MG63 (cell line): Measurements from ENCODE around the gene ST7. TPM values are rescaled to one million over a fixed set of nuclear protein-coding genes. Genes with fewer than 3 reads are reported as not detected.

ENCODE experiments used
- DNase-seq: peaks from one replicate; pipeline ENCODE4 v3.0.0-alpha.2; 2020
- H3K27me3 ChIP-seq: fragments of 250-450 bp; sonication (Bioruptor Pico); 2 replicates; pipeline ENCODE4 v1.5.1; 2020; ENCODE audit warnings: mild to moderate bottlenecking, moderate library complexity
- H3K36me3 ChIP-seq: fragments of 250-450 bp; sonication (Bioruptor Pico); 2 replicates; pipeline ENCODE4 v1.5.1; 2020; ENCODE audit warnings: mild to moderate bottlenecking, moderate library complexity
- H3K4me3 ChIP-seq: fragments of 250-450 bp; sonication (Bioruptor Pico); 2 replicates; pipeline ENCODE4 v1.5.1; 2020; ENCODE audit warnings: mild to moderate bottlenecking, moderate library complexity
- H3K9me3 ChIP-seq: fragments of 250-450 bp; sonication (Bioruptor Pico); 2 replicates; pipeline ENCODE4 v1.5.1; 2020; ENCODE audit warnings: mild to moderate bottlenecking, moderate library complexity
- total RNA-seq: library from RNA; depleted of rRNA; stranded (reverse); fragments of >200 nt; shearing (Covaris generic); gene quantifications from 2 replicates; pipeline ENCODE4 v1.2.3, GENCODE V29; 2014; ENCODE audit warnings: low replicate concordance

ST7 gene
- total RNA-seq, 1 experiment from 2014 or later: 14.4 TPM

DNA sequence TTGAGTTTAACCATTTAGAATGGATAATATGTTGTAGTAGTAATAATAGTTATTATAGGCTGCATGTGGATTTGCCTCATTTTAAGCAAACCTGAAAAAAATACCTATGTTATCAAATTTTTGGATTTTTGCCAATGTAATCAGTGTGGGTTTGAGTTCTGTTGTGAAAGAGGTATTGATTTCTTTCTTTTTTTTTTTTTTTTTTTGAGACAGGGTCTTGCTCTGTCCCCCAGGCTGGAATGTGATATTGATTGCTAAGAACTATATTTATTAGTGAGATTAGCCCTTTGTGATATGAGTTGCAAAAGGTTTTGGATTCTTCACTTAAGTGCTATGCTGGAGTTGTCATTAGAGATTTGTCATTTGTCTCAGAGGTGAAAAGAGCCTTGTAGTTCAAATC, 124.4 kb downstream of the ST7 start:
- H3K36me3 ChIP-seq: no peaks in the 10 kb centered on the region
- no peaks in the 10 kb centered on the region for H3K27me3 ChIP-seq
- DNase-seq: no peak
- peaks cover 2% of the 10 kb centered on the region; the same call in 1 of the 2 replicates for H3K9me3 ChIP-seq
- no peak overlapping the region for H3K4me3 ChIP-seq

DNA sequence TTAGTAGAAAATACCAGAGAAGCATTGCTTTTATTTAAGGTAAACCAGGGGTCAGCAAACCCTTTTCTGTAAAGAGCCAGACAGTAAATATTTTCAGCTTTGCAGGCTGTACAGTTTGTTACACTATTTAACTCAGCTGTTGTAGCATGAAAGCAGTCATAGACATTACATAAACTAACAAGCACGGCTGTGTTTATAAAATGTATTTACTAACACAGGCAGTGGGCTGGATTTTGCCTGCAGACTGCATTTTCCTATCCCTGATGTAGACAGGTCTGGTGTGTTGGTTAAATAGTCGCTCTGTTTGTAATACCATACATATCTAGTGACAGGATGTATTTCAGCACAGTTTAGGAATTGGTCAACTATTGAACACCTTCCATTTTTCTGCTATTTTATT, 129.3 kb downstream of the ST7 start:
- Histone ChIP-seq H3K9me3 (no peaks in the 10 kb centered on the region), H3K27me3 (no peaks in the 10 kb centered on the region), H3K4me3 (no peak overlapping the region), H3K36me3 (no peaks in the 10 kb centered on the region)
- DNase-seq: no peak

DNA sequence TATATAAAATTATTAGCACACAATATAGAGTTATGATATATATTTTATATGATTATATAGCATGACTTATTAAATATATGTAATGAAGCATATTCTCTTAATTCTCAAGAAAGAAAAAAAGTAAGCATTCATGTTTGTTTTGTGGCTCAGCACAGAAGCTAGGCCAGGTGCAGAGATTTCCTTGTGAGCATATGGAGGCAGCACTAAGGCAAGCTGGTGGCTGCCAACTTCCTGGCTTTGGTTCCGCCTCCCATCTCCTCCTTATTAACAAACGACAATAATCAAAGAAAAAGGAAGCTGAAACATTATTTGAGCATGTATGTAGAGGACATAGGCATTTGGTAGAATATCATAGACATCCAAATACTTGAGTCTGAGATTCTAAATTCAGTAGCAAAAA, 130.3 kb downstream of the ST7 start:
- H3K9me3 ChIP-seq: no peaks in the 10 kb centered on the region

DNA sequence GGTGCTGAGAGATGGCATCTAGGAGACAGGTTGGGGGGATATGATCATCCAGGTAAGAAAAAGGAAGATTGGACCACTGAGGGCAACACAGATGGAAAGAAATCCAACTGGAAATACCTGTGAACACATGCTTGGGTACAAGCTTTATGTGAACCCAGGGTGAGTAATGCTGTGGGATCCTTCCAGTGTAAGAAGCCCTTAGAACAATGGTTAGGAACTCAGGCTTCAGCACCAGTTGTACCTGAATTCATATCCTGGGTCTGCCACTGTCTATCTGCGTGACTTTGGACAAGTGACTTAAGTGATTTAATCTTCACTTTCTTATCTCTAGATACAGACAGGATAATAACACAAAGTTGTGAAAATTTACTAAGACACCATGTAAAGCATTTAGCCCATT, 131.0 kb downstream of the ST7 start:
- Histone ChIP-seq H3K27me3 (no peaks in the 10 kb centered on the region), H3K36me3 (no peaks in the 10 kb centered on the region), H3K9me3 (no peaks in the 10 kb centered on the region)

More for the DNA sequence above, 130.3 kb downstream of the ST7 start:
- Histone ChIP-seq H3K36me3 (no peaks in the 10 kb centered on the region), H3K4me3 (no peak overlapping the region), H3K27me3 (no peaks in the 10 kb centered on the region)
- DNase-seq: no peak

DNA sequence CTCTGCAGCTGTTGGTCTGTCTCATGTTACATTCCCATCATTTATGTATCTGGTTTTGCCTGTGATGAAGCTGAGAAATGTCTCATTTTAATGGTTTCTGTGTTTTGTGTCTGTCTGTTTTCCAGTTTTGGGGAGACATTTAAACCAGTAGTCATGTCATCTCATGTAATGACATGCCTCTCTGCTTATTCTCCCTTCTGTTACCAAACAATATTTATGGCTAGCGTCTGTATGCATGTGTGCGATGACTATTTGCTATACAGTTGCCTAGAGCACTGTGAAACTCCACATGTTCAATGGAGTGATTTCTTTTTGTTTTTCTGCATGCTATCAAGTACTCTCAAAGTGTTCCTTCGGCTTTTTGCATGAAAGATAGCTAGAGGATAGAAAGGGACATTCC, 132.0 kb downstream of the ST7 start:
- Histone ChIP-seq H3K27me3 (no peaks in the 10 kb centered on the region), H3K4me3 (no peak overlapping the region), H3K36me3 (no peaks in the 10 kb centered on the region), H3K9me3 (no peaks in the 10 kb centered on the region)
- DNase-seq: no peak

More for the DNA sequence above, 131.0 kb downstream of the ST7 start:
- DNase-seq: no peak
- H3K4me3 ChIP-seq: no peak overlapping the region

DNA sequence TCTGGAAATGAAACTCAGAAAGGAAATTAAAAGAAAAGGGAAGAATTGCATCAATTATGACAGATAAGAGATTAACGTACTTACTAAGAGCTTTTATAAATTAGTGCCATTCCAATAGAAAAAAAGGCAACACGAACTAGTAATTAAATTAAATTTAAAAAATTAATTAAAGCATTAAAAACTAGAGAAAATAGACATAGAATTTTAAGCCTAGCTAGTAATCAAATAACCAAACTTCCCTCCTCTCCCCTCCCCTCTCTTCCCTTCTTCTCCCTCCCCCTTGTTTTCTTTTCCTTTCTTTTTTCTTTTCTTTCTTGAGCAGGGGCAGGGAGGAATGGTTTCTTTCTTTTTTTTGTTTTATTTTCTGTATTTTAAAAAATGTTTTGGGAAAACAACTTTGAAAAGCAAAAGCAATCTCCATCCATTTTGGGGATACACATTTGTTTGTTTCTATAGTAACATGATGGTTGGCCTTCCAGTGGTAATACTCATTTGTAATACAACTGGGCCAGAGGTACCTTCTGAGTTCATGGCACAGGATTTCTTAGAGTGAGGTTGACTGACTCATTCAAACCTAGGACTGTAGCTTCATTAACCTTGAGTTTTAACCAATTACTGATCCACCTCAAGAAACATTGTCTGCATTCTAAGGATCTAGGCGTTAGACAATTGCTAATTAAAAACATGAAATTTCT, 132.6 kb downstream of the ST7 start:
- Histone ChIP-seq H3K9me3 (no peaks in the 10 kb centered on the region), H3K36me3 (no peaks in the 10 kb centered on the region), H3K27me3 (no peaks in the 10 kb centered on the region), H3K4me3 (no peak overlapping the region)
- no peak for DNase-seq

DNA sequence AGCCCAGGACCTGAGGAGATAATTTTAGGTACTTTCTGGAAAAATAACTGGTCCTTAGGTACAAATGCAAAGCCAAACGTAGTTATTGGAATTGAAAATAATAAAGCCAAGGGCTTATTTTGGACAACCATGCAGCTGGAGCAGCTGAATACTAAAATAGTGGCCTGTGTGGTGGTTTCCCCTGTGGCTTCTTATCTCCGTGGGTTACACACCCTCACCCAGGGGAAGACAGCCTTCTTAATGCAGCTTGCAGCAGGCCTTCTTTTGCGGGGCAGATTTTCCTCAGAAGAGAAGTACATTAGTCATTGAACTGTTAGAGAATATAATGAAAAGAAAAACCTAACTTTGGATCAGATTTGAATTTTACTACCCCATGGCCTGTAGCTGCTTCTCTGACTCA, 133.5 kb downstream of the ST7 start:
- Histone ChIP-seq H3K9me3 (no peaks in the 10 kb centered on the region), H3K4me3 (no peak overlapping the region), H3K36me3 (no peaks in the 10 kb centered on the region), H3K27me3 (no peaks in the 10 kb centered on the region)
- DNase-seq: no peak

DNA sequence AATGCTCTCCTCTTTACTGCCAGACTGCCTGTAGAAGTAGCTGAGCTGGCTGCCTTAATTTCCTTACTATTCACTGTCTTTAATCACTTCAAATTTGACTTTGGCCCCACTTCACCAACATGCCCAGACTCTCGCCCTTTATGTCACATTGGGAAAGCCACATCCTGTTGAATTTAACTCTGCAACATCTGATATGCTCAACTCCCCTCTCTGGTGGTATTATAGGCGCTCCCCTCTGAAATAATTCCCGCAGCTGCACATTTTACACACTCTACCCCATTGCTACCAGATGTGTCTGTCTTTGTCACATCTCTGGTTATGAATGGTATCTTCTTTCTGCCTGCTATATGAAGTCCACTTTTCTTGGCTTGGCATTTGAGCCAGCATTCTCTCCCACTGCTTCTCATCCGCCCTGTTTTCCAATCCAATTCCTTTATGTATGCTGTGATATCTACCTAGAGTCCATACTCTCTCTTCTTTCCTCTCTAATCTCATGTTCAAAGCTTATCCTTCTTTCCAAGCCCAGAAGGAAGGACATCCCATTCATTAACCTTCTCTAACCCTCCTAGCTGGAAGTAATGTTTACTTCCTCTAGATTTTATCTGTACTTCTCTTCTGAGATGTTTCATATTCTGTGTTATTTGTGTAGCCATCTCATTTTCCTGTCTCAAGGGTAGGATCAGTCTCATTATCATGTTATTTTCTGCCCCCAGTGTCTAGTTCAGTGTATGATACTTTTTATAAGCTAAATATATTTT, 134.5 kb downstream of the ST7 start:
- DNase-seq: no peak
- no peaks in the 10 kb centered on the region for H3K27me3 ChIP-seq
- no peaks in the 10 kb centered on the region for H3K9me3 ChIP-seq
- H3K4me3 ChIP-seq: no peak overlapping the region
- no peaks in the 10 kb centered on the region for H3K36me3 ChIP-seq

DNA sequence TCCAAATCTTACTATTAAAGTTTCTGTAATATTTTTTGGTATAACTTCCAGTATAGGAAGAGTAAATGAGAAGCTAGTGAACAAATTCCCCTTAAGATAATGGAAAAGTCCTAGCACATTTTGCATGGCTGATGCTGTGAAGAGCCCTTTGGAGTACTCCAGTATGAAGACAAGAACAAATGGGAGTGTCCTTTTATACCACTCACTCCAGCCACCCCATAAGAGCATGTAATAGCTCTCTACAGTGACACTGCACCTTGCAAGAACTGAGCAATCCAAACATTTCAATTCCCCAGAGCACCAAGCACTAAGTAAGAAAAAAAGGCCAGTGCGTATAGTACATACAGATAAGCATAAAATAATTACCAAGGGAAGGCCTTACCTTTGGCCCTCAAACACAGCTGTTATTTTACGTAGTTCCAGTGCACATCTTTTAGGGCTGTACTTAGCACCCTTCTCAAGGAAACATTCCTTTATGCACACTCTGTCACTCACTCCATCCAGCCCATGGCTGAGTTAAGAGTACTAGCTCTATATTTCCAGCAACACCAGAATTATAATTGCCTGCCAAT, 135.4 kb downstream of the ST7 start:
- Histone ChIP-seq H3K9me3 (no peaks in the 10 kb centered on the region), H3K27me3 (no peaks in the 10 kb centered on the region), H3K4me3 (no peak overlapping the region), H3K36me3 (no peaks in the 10 kb centered on the region)
- DNase-seq: no peak

DNA sequence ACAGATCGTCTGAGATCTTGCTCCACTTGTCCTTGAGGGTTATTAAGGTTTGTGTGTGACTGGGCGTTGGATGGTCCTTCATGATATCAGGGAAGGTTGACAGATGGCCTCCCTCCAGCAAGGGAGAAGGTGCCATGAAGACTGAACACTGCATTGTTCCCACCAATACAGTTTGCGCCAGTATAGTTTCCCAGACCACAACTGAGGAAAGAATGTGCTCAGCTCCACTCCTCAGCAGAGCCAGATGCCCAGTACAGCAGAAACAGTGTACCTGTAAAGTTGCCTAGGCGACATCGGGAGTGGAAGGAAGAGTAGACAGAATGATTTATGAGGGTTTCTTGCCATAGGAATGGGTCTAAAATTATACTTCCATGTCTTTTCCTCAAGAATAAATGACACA, 137.5 kb downstream of the ST7 start:
- Histone ChIP-seq H3K9me3 (no peaks in the 10 kb centered on the region), H3K4me3 (no peak overlapping the region), H3K27me3 (no peaks in the 10 kb centered on the region), H3K36me3 (no peaks in the 10 kb centered on the region)
- no peak for DNase-seq

DNA sequence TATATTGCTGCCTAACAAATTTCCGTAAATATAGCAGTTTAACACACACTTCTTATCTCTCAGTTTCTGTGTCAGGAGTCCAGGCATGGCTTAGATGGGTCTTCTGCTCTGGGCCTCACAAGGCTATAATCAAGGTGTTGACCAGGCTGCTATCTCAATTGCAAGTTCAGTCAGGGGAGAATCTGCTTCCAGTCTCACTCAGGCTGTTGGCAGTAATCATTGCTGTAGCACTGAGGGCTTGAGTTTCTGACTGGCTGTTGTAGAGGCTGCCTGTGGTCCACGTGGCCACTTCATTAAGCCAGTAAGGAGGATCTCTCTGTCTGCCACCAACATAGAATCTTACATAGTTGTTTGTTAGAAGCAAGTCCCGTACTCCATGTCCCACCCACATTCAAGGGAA, 138.4 kb downstream of the ST7 start:
- DNase-seq: no peak
- H3K4me3 ChIP-seq: no peak overlapping the region
- H3K27me3 ChIP-seq: no peaks in the 10 kb centered on the region
- no peaks in the 10 kb centered on the region for H3K36me3 ChIP-seq
- no peaks in the 10 kb centered on the region for H3K9me3 ChIP-seq

DNA sequence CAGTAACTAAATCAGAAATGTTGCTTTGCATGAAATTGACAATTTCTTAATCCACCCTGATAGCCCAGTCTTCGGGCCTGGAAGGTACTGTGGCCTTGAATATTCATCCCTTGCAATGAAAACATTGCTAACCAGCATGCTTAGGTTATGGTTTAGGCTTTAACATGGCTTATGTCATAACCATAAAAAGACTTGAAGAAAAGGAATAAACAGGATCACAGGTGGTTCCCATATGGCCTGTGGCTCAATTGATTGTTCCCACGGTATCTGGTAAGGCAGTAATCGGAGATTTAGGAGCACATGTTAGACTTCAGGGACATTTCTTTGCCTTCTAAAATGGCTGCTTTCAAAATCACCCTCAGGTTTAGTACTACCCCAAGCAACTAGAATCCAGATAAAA, 139.5 kb downstream of the ST7 start:
- Histone ChIP-seq H3K9me3 (no peaks in the 10 kb centered on the region), H3K27me3 (no peaks in the 10 kb centered on the region), H3K4me3 (no peak overlapping the region), H3K36me3 (no peaks in the 10 kb centered on the region)
- DNase-seq: no peak

DNA sequence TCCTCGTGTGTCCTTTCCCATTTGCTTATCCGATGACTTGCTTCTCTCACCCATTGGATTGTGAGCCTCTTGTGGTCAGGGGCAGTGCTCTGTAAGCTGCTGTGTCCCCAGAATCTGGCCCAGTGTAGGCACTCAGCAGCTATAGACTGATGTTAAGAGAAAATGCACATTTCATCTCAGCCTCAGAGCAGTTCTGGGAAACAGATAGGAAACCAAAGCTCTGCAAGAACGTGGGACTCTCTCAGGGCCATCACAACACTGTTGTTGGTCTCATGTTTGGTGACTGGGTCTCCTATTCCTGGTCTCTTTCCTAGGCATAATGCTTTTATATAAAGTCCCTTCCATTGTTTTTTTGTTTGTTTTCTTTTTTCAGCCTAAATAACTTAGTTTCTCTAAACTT, 141.2 kb downstream of the ST7 start:
- Histone ChIP-seq H3K9me3 (peaks cover 3% of the 10 kb centered on the region; the same call in 1 of the 2 replicates), H3K27me3 (no peaks in the 10 kb centered on the region), H3K36me3 (no peaks in the 10 kb centered on the region; the same call in 1 of the 2 replicates), H3K4me3 (no peak overlapping the region)
- DNase-seq: no peak

DNA sequence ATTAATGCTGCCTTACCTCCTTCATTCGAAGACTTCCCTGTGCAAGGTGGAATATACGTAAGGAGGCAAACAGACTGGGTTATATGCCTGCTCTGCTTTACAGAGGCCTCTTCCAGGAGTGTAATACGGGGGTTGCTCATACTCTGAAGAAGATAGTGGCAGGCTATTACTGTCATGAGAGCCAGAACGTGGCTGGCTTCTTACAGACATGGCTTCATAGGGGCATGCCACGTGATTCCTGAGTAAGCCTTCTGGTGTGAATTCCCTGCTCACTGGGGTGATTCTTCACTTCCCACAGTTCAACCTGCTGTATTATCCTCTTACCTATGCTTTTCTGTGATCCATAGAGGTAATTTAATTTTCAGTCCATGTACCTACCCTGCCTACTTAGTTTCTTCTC, 141.8 kb downstream of the ST7 start:
- Histone ChIP-seq H3K27me3 (no peaks in the 10 kb centered on the region), H3K4me3 (no peak overlapping the region), H3K9me3 (peaks cover 5% of the 10 kb centered on the region; the same call in 1 of the 2 replicates), H3K36me3 (no peaks in the 10 kb centered on the region; the same call in 1 of the 2 replicates)
- DNase-seq: no peak

DNA sequence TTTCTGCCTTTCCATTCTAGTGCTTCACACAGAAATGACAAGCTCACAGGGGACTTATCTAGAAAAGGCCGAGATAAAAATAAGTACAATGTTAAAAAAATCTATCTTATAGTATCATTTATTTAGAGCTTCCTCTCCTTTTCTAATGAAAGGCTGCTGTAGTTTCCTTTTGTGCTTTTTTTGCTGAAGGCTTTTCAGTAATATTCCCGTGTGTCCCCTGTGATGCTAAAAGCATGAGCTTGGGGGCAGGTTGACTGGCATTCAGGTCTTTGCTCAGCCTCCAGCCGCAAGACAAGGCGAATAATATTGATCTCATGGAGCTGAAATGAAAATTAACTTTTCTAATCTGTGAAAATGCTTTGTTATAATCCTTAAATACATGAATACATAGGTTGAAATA, 143.0 kb downstream of the ST7 start:
- Histone ChIP-seq H3K4me3 (no peak overlapping the region), H3K9me3 (peaks cover 5% of the 10 kb centered on the region; the same call in 1 of the 2 replicates), H3K27me3 (no peaks in the 10 kb centered on the region), H3K36me3 (no peaks in the 10 kb centered on the region; the same call in 1 of the 2 replicates)
- no peak for DNase-seq

DNA sequence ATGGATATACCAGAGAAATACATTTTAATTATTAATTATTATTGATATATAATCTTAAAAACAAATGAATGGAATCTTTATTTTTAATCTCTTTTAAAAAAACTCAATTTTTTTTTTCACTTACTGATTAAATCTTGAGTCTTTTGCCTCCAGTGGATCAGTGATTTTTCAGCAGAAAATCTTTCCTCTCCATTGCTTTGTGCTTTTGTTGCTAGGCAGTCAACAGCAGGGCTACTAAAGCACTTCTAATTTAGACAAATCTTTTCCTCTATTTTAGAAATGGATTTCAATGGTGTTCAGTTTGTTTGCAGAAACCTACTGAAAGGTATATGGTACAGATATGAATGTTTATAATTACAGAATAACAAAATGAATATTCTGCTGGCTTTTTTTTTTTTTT, 143.6 kb downstream of the ST7 start:
- Histone ChIP-seq H3K36me3 (no peaks in the 10 kb centered on the region; the same call in 1 of the 2 replicates), H3K4me3 (no peak overlapping the region), H3K9me3 (peaks cover 5% of the 10 kb centered on the region; the same call in 1 of the 2 replicates), H3K27me3 (no peaks in the 10 kb centered on the region)
- no peak for DNase-seq

DNA sequence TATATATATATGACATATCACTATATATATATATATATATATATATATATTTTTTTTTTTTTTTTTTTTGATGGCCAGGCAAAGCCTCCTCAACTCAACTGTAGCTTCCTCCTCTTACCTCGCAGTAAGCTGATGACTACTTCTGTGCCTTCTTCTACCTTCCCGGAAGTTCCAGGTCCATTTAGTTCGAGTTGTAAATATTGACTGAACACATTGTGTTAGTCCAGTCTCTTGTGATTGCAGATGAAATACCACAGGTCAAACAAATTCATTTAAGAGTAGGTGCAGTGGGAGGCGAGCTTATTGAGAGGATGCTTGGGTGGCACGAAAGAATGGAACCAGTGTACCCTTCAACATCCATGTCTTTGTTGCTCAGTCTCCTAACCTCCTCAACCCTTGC, 144.6 kb downstream of the ST7 start:
- Histone ChIP-seq H3K36me3 (no peaks in the 10 kb centered on the region; the same call in 1 of the 2 replicates), H3K27me3 (no peaks in the 10 kb centered on the region), H3K4me3 (no peak overlapping the region), H3K9me3 (peaks cover 5% of the 10 kb centered on the region; the same call in 1 of the 2 replicates)
- no peak for DNase-seq
